ENCODE data around the gene SDC4. TPM values are rescaled to one million over a fixed set of nuclear protein-coding genes. Genes with fewer than 3 reads are reported as not detected.

SDC4 gene
- total and polyA plus RNA-seq, 9 of the 15 experiments (the other 6 are each of a cell fraction or from before 2014, with no cell fraction given): 2.1 to 10.7 (median 6.3) TPM

GRCh38 chr20:45359406-45360148 lies 11.4 kb upstream of the SDC4 start:
- Histone ChIP-seq H3K27ac (ENCODE audit: extremely low read depth, low read depth, low read length) (no peak overlapping the region), H3K36me3 (ENCODE audit: control insufficient read depth, insufficient read depth, low read length) (no peaks in the 10 kb centered on the region), H3K9me1 (ENCODE audit: control insufficient read depth, insufficient read depth, low read length) (no peaks in the 10 kb centered on the region), H2AFZ (ENCODE audit: low read depth, low read length) (peak overlapping the region; percentile 96; the same call in 1 of the 2 replicates), H3K4me3 (no peak overlapping the region), H3K9me3 (replicated peaks; ENCODE audit: control insufficient read depth, insufficient read depth, low read depth, low read length) (no peaks in the 10 kb centered on the region), H3K79me2 (ENCODE audit: control insufficient read depth, insufficient read depth, low read length) (peaks cover 10% of the 10 kb centered on the region), H4K20me1 (replicated peaks; ENCODE audit: control insufficient read depth, insufficient read depth, low read length) (no peaks in the 10 kb centered on the region), H3K4me2 (ENCODE audit: insufficient read depth, low read length) (no peak overlapping the region), H3K4me1 (replicated peaks in 1 of 2; ENCODE audit: control insufficient read depth in 2 of 2, insufficient read depth in 2 of 2, low read length in 2 of 2) (peaks cover 9 to 30% of the 10 kb centered on the region in 2 experiments), H3K27me3 (ENCODE audit: control insufficient read depth in 2 of 2, insufficient read depth in 2 of 2, low read length in 2 of 2) (no peaks in the 10 kb centered on the region), H3K9ac (ENCODE audit: insufficient read depth in 1 of 2, low read depth in 2 of 2, low read length in 2 of 2) (no peak overlapping the region)
- 86% methylated on average over 8 of the region's 9 CpGs for WGBS (ENCODE audit: insufficient coverage, low coverage, missing lambda C conversion rate)
- in situ Hi-C loops (cut with MboI) (no loop called here), intact Hi-C loops (cut with micrococcal nuclease) (loop anchor here (10.0 kb wide), 1 partner anchor 615 kb away; the partner anchor contains the start of gene ZNF335)
- BruUV-seq (replicated peaks): no TSS peak
- DNase-seq (ENCODE audit: extremely low read depth in 1 of 4, low spot score in 3 of 4) (no peak), FAIRE-seq (no peak), ATAC-seq (no peak)
- CTCF ChIA-PET (ENCODE audit: low intra/inter-chr PET ratio): no interaction called here
- no peak for TF ChIP-seq SRF (CRISPR knock-in tag; IDR thresholded peaks at IDR 0.05)
- TF ChIP-seq DPF2 (IDR thresholded peaks at IDR 0.05): no peak
- no peak for TF ChIP-seq RNF2 (IDR thresholded peaks at IDR 0.05)
- TF ChIP-seq RBM39 (optimal IDR thresholded peaks at IDR 0.05; ENCODE audit: low read depth, low read length): no peak
- TF ChIP-seq SMARCC2 (IDR thresholded peaks at IDR 0.05; ENCODE audit: low read depth): no peak
- TF ChIP-seq RFX7 (CRISPR knock-in tag; IDR thresholded peaks at IDR 0.05): no peak
- TF ChIP-seq KLF13 (tag; IDR thresholded peaks at IDR 0.05; ENCODE audit: borderline replicate concordance, low read depth): no peak
- no peak for TF ChIP-seq ZBED1 (IDR thresholded peaks at IDR 0.05)
- TF ChIP-seq BMI1 (IDR thresholded peaks at IDR 0.05; ENCODE audit: low read length): no peak
- TF ChIP-seq HMGN3 (IDR thresholded peaks at IDR 0.05; ENCODE audit: borderline replicate concordance, extremely low read depth, insufficient read length, low read depth, low read length): no peak
- no peak for TF ChIP-seq NELFE (IDR thresholded peaks at IDR 0.05; ENCODE audit: insufficient read depth, insufficient read length)
- no peak for TF ChIP-seq NR4A1 (CRISPR knock-in tag; IDR thresholded peaks at IDR 0.05)
- TF ChIP-seq NR4A1 (tag; IDR thresholded peaks at IDR 0.05): no peak
- TF ChIP-seq ZNF431 (CRISPR knock-in tag; IDR thresholded peaks at IDR 0.05): no peak
- TF ChIP-seq RHOXF2B (CRISPR knock-in tag; conservative IDR thresholded peaks at IDR 0.05): no peak
- no peak for TF ChIP-seq SOX6 (IDR thresholded peaks at IDR 0.05)
- TF ChIP-seq FOXP4 (CRISPR knock-in tag; IDR thresholded peaks at IDR 0.05; ENCODE audit: borderline replicate concordance): no peak
- no peak for TF ChIP-seq EZH2 (IDR thresholded peaks at IDR 0.05; ENCODE audit: borderline replicate concordance, low read depth, low read length)
- no peak for TF ChIP-seq STAT6 (CRISPR knock-in tag; IDR thresholded peaks at IDR 0.05)
- TF ChIP-seq STAT5B (CRISPR knock-in tag; IDR thresholded peaks at IDR 0.05): no peak
- TF ChIP-seq ZNF324 (CRISPR knock-in tag; IDR thresholded peaks at IDR 0.05): no peak
- POLR2A ChIA-PET: interaction anchor here (0.7 to 3.1 kb wide), 4 partner anchors 12 to 18 kb away, joined by 3 to 14 read pairs (median 6); no protein-coding TSS in a partner anchor

Data from K562 (cell line).